Vagina (tissue), 2 donors: ENCODE data around the gene TMEM205. TPM values are rescaled to one million over a fixed set of nuclear protein-coding genes. Genes with fewer than 3 reads are reported as not detected.

Experiments
- DNase-seq, 2 donors: peaks; one replicate each; pipeline ENCODE4 v3.0.0-alpha.2; 2017; ENCODE audit errors: extremely low spot score in 2 of 2
- H3K27ac ChIP-seq: fragments of 200-600 bp; sonication (generic); one replicate; pipeline ENCODE4 v1.5.1; 2019
- H3K27me3 ChIP-seq: fragments of 200-600 bp; sonication (generic); one replicate; pipeline ENCODE4 v1.5.1; 2019
- H3K36me3 ChIP-seq, 2 donors: fragments of 200-600 bp; sonication (generic); one replicate each; pipeline ENCODE4 v1.5.1; 2017 to 2019
- H3K4me1 ChIP-seq: fragments of 200-600 bp; sonication (generic); one replicate; pipeline ENCODE4 v1.5.1; 2019
- H3K4me3 ChIP-seq, 2 donors: fragments of 200-600 bp; sonication (generic); 1 replicate in 1 of 2; 2 replicates in 1 of 2; pipeline ENCODE4 v1.5.1; 2016 to 2019
- H3K9me3 ChIP-seq: fragments of 200-600 bp; sonication (generic); one replicate; pipeline ENCODE4 v1.5.1; 2019
- POLR2A ChIP-seq, 2 donors: fragments of 450-650 bp; IDR thresholded peaks; one replicate each; pipeline ENCODE4 v1.6.1; 2017; ENCODE audit warnings: antibody characterized with exemption in 2 of 2, mild to moderate bottlenecking in 2 of 2, moderate library complexity in 2 of 2
- POLR2AphosphoS5 ChIP-seq, 2 donors: sonication (generic); formaldehyde crosslinking; IDR thresholded peaks; one replicate each; pipeline ENCODE4 v1.9.0; 2017; ENCODE audit warnings: antibody characterized with exemption in 2 of 2, mild to moderate bottlenecking in 2 of 2, low read depth in 1 of 2; ENCODE audit not compliant: insufficient read depth in 1 of 2
- intact Hi-C: fragments of 100-400 bp; cut with DNase I; formaldehyde crosslinking; loops from one replicate; pipeline ENCODE4 v1.15.1; 2023
- total RNA-seq: library from RNA; depleted of rRNA; stranded (reverse); fragments of >200 nt; gene quantifications from one replicate; pipeline ENCODE4 v1.2.3, GENCODE V29; 2016
- TF ChIP-seq, protein P1 (sequence below), 3 experiments: fragments of 450-650 bp in 2 of 3; fragments of 200-600 bp in 1 of 3; sonication (generic) in 1 of 3; IDR thresholded peaks; one replicate each; pipeline ENCODE4 v1.5.1; 2017 to 2019; ENCODE audit warnings: antibody characterized with exemption in 3 of 3, mild to moderate bottlenecking in 2 of 3, moderate library complexity in 2 of 3

The TMEM205 gene
- total RNA-seq: 173 TPM

DNA sequence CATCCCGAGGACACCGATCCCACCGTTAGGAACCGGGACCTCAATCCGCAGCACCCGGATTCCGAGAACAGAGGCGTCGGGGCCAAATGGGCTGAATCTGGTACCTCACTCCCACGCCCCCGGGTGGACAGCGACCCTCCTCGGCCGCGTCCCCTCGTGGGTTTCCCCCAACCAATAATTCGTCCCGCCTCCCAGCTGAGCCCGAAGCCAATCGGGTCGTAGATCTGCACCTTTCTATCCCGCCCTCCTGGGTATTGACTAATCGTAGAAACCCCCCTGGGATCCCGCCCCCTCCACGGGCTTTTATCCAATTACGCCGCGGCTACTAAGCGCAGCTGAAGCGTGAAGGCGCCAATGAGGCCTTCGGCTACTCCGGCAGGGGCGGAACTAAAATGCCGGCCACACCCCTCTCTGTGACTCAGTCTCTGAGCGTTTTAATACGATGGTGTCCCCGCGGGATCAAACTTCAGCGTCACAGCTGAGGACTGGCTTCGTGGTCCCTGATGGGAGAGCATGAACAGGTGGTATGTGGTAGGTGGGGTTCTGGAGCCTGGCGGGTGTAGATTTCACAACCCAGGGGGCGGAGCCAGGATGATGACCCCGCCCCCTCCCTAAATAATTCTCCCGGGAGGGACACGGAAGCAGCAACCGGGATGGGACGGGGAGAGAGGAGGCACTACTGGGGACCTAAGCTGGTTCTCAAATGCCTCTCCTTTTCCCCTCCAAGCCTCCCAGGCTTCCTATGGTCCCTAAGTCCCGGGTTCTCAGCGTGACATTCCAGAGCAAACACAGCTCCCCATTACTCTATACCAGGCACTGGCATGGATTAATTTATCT, at the start of gene TMEM205, which contains the start of gene CCDC159:
TMEM205 (minus strand) TSS at position 165 of the 837 bp plus-strand sequence. CDS start 649 bp downstream, outside the sequence.
CCDC159 (plus strand) TSS at position 416 of the 837 bp plus-strand sequence; CDS start at position 504, 88 bp downstream.
- peak within 1 kb of the TSS; percentile 60 to 86 for H3K4me3 ChIP-seq
- H3K36me3 ChIP-seq: no peaks in the 10 kb centered on the region
- H3K4me1 ChIP-seq: peaks cover 35% of the 10 kb centered on the region
- DNase-seq: peak in 1 of 2 donors; percentile 100
- intact Hi-C loops: loop anchor here (10.0 kb wide), 1 partner anchor 1548 kb away; the partner anchor contains the start of gene GCDH
- TF ChIP-seq POLR2A (IDR thresholded peaks at IDR 0.05) (peak in 1 of 2 donors; percentile 80), POLR2AphosphoS5 (IDR thresholded peaks at IDR 0.05; ENCODE audit: insufficient read depth in 1 of 2, low read depth in 1 of 2) (peak; percentile 93 to 96)
- TF ChIP-seq, protein P1, sequence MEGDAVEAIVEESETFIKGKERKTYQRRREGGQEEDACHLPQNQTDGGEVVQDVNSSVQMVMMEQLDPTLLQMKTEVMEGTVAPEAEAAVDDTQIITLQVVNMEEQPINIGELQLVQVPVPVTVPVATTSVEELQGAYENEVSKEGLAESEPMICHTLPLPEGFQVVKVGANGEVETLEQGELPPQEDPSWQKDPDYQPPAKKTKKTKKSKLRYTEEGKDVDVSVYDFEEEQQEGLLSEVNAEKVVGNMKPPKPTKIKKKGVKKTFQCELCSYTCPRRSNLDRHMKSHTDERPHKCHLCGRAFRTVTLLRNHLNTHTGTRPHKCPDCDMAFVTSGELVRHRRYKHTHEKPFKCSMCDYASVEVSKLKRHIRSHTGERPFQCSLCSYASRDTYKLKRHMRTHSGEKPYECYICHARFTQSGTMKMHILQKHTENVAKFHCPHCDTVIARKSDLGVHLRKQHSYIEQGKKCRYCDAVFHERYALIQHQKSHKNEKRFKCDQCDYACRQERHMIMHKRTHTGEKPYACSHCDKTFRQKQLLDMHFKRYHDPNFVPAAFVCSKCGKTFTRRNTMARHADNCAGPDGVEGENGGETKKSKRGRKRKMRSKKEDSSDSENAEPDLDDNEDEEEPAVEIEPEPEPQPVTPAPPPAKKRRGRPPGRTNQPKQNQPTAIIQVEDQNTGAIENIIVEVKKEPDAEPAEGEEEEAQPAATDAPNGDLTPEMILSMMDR (IDR thresholded peaks at IDR 0.05): peak in 1 of 3 experiments; percentile 10
- H3K9me3 ChIP-seq: no peaks in the 10 kb centered on the region
- peak within 1 kb of the TSS; percentile 76 for H3K27ac ChIP-seq
- H3K27me3 ChIP-seq: no peaks in the 10 kb centered on the region

DNA sequence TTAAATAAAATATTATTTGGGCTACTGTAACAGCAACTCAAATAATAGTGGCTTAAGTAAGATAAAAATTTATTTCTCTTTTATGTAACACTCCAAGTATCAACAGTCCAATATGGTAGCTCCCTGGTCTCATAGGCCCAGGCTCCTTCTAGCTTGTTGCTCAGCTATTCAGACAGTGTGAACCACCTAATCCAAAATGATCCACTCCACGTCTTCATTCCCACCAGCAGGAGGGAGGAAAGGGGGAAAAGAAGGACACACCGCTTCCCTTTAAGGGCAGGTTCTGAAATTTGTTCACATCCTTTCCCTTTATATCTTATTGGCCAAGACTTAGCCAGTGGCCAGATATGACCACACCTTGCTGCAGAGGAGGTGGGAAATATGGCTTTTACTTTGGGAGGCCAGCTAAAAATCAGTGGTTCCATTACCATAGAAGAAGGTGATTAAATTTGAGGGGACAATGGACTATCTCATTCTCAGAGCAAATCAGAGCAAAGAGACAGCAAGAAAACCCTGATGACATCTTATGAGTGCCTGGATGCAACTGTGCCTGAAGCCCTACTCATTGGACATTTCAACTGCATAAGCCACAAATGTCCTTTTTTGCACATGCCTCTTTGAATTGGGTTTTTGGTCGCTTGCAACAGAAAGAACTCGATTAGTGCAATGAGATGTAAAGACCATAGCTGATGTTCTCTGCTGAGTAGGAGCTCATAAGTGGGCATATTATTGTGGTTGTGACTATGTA, 45.0 kb upstream of the TMEM205 start:
- no peak for DNase-seq
- no peaks in the 10 kb centered on the region for H3K4me1 ChIP-seq
- intact Hi-C loops: no loop called here
- no peaks in the 10 kb centered on the region for H3K9me3 ChIP-seq
- H3K36me3 ChIP-seq: no peaks in the 10 kb centered on the region
- TF ChIP-seq, protein P1 (IDR thresholded peaks at IDR 0.05): no peak
- TF ChIP-seq POLR2A (IDR thresholded peaks at IDR 0.05) (no peak), POLR2AphosphoS5 (IDR thresholded peaks at IDR 0.05; ENCODE audit: insufficient read depth in 1 of 2, low read depth in 1 of 2) (no peak)
- H3K4me3 ChIP-seq: no peak overlapping the region
- H3K27ac ChIP-seq: no peak overlapping the region
- no peaks in the 10 kb centered on the region for H3K27me3 ChIP-seq

DNA sequence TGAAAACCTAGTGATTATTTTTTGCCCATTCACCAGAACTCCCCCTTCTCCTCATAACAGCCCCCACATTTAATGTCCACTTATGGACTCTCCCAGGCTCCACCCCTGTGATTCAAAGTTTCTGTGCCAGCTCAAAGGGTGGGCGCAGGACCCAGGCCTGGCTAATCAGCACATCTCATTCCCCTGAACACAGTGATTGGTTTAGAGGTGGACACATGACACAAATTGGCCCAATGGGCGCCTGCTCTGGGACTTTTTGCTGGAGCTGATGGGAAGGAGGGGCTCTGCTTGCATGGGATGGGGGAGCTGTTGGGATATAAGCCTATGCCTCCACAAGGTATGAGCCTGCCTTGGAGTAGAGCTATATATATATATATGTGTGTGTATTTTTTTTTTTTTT, 44.3 kb upstream of the TMEM205 start:
- no peak for DNase-seq
- TF ChIP-seq, protein P1 (IDR thresholded peaks at IDR 0.05): no peak
- no peak for TF ChIP-seq POLR2AphosphoS5 (IDR thresholded peaks at IDR 0.05; ENCODE audit: insufficient read depth in 1 of 2, low read depth in 1 of 2)
- TF ChIP-seq POLR2A (IDR thresholded peaks at IDR 0.05): no peak
- Histone ChIP-seq H3K4me1 (no peaks in the 10 kb centered on the region), H3K27ac (no peak overlapping the region), H3K9me3 (no peaks in the 10 kb centered on the region), H3K4me3 (no peak overlapping the region), H3K27me3 (no peaks in the 10 kb centered on the region), H3K36me3 (no peaks in the 10 kb centered on the region)
- intact Hi-C loops: no loop called here

DNA sequence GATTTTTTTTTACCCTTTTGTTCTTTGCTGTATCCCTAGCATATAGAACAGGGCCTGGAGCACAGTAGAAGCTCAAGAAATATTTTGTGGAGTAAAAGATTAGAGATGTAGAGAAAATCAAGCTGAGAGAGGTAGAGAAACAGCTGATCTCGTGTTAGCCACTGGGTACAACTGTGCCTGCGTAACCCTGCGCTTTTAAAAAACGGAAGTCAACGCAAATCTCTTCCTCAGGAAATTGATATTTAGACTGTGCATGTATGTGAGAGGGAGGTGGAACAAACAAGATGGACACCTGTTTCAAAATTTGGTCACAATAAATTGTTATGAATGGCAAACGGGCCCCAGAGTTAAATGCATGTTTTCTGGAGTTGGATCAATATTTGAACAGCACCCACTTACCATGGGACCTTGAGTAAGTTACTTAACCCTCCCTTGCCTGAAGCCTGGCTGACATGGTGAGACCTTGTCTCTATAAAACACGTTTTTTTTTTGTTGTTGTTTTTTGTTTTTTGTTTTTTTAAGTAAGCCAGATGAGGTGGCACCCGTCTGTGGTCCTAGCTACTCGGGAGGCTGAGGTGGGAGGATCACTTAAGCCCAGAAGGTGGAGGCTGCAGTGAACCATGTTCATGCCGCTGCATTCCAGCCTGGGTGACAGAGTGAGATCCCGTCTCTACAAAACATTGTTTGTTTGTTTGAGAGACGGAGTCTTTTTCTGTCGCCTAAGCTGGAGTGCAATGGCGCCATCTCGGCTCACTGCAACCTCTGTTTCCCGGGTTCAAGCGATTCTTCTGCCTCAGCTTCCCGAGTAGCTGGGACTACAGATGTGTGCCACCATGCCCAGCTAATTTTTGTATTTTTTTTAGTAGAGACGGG, 41.3 kb upstream of the TMEM205 start:
- no peak overlapping the region for H3K4me3 ChIP-seq
- H3K27me3 ChIP-seq: no peaks in the 10 kb centered on the region
- intact Hi-C loops: no loop called here
- TF ChIP-seq POLR2A (IDR thresholded peaks at IDR 0.05) (no peak), POLR2AphosphoS5 (IDR thresholded peaks at IDR 0.05; ENCODE audit: insufficient read depth in 1 of 2, low read depth in 1 of 2) (no peak)
- TF ChIP-seq, protein P1 (IDR thresholded peaks at IDR 0.05): no peak
- H3K4me1 ChIP-seq: peaks cover 19% of the 10 kb centered on the region
- H3K36me3 ChIP-seq: no peaks in the 10 kb centered on the region
- no peaks in the 10 kb centered on the region for H3K9me3 ChIP-seq
- no peak overlapping the region for H3K27ac ChIP-seq
- no peak for DNase-seq
